ENCODE data around the gene TEX26. TPM values are rescaled to one million over a fixed set of nuclear protein-coding genes. Genes with fewer than 3 reads are reported as not detected.

Gene TEX26
- total RNA-seq, 1 experiment from 2014 or later, result not detected

GRCh38 chr13:30918662-30919405 is 13.6 kb upstream of the TEX26 start:
- no peak for DNase-seq (ENCODE audit: low read depth)

DNA sequence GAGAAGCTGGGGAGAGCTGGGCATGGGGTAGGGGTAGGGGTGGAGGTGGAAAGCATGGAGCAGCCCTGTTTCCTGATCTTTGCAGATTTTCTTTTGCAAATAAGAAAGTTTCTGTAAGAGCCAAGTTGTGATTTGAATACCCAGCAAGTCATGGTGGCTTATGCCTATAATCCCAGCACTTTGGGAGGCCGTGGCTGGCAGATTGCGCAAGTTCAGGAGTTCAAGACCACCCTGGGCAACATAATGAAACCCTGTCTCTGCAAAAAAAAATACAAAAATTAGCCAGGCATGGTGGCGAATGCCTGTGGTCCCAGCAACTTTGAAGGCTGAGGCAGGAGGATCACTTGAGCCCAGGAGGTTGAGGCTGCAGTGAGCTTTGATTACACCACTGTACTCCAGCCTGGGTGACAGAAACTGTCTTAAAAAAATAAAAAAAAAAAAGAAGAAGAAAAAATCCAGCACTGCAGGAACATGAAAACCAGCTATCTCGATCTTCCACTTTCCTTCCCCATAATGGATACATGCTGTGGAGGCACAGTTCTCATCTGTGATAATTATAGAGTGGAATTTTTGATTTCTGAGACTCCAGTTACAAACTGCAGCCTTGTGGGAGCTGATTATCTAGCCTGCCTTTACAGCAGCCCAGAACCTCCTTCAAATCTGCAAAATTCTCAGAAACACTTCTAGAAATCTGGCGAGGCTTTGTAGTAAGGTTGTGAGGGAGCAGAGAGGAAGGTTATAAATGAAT is 12.1 kb upstream of the TEX26 start:
- no peak for DNase-seq (ENCODE audit: low read depth)

- DNase-seq (ENCODE audit: low read depth), result no peak
These were observed 9.0 kb upstream of the TEX26 start for GRCh38 chr13:30923418-30923817.

DNA sequence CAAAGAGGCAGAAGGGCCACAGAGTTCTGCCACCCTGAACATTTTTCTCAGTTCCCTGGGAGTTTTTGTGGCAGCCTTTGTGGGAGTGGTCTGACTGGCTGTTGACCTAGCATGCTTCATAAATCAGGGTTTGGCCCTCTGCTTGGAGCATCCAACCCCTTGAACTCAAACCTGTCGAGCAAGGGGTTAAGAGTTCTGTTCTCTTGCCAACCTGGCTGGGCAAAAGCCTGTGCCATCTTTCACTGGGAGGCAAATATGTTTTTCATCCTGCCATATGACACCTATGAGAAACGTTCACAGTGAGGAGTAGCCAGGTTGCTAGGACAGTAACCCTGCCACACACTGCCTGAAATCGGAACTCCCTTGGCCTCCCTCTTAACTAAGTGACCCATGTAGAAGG is 7.7 kb upstream of the TEX26 start:
- DNase-seq (ENCODE audit: low read depth), result no peak

- no peak for DNase-seq (ENCODE audit: low read depth)
These were observed 7.0 kb upstream of the TEX26 start for GRCh38 chr13:30925429-30925828.

GRCh38 chr13:30926781-30927180 is 5.7 kb upstream of the TEX26 start:
- DNase-seq (ENCODE audit: low read depth), result no peak

DNA sequence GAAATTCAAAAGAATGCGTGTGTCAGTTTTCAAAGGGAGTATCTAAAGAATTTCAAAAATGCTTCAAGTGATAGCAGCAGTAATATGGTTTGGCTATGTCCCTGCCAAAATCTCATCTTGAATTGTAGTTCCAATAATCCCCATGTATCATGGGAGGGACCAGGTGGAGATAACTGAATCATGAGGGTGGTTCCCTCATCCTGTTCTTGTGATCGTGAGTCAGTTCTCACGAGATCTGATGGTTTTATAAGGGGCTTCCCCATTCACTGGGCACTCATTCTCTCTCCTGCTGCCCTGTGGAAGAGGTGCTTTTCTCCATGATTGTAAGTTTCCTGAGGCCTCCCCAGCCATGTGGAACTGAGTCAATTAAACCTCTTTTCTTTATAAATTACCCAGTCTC is 5.3 kb upstream of the TEX26 start:
- peak; percentile 45 for DNase-seq (ENCODE audit: low read depth)

DNA sequence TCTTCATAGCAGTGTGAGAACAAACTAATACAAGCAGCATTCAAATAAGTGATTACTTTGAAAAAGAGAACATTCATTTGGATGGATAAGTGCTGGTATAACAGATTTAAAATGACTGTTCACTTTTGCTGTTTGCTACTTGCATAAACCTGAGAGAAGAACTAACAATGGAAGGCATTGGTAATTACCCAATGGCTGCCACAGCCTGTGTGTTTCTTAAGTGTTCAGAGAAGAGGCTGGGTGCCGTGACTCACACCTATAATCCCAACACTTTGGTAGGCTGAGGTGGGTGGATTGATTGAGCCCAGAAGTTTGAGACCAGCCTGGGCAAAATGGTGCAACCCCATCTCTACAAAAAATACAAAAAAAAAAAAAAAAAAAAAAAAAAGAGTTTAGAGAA is 4.9 kb upstream of the TEX26 start:
- DNase-seq (ENCODE audit: low read depth), result no peak

DNA sequence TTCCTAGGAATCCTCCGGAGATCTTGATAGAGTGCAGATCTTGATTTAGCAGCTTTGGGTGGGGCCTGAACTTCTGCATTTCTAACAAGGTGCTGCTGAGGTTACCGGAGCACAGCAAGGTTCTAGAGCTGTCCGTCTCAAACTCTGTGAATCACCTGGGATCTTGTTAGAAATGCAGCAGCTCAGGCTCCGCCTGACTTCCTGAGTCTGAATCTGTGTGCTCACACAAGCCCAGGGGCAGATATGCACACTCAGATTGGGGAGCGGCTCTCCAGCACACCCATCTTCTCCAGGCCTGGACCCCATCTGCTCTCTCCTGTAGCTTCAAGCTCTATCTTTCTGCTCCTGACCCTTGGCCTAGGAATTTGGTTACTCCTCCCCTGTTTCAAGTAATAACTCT is 3.5 kb upstream of the TEX26 start:
- no peak for DNase-seq (ENCODE audit: low read depth)

DNA sequence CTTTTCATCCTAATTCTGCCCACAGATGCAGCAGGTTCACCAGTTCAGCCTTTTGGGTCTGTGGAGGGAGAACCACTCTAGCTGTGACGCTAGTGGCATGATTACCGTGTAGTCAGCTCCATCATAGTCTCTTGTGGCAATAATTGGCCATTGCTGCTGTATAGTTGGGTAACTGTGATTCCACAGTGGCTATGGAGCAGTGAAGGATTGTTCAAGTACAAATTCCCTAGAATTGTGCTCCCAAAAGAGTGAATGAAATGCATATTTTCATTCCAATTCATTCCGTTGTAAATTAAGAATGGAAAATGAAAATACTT is 856 bp downstream of the TEX26 start:
- no peak for DNase-seq (ENCODE audit: low read depth)

- peak; percentile 21 for DNase-seq (ENCODE audit: low read depth)
These were observed 1.9 kb downstream of the TEX26 start for GRCh38 chr13:30934381-30934780.

DNA sequence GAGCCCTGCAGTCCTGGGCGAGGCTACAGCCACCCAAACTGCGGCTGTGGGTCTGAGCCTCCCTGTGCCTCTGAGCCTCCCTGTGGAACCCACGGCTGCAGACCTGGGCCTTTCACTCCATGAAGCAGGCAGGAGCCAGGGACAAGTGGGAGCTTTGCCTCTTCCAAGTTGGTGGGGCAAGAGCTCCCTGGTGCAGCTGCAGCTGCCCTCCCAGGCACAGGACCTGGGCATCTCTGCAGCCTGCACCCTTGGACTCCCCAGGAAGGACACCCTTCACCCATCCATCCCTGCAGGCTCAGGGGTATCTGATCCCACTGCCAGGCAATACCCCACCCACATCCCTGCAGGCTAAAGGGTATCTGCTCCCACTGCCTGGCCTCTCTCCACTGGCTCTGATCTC is 2.3 kb downstream of the TEX26 start:
- DNase-seq (ENCODE audit: low read depth), result no peak

DNA sequence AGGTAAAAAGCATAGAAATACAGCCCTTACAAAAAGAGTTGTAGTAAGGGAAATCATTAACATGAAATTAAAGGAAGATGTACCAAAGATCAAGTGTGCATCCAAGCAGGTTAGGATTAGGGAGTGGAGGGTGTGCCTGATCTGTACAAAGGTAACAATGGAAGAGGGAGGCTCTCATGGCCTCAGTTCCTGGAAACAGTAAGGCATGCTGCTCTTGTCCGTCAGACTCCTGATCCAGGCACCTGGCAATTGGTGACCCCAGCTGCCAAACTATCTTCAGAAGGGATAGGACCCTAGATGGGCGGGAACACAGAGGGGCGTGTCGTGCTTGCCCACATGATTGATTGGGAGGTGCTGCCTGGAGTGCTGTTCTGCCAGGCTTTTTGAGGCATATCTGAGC is 4.5 kb downstream of the TEX26 start:
- no peak for DNase-seq (ENCODE audit: low read depth)

DNA sequence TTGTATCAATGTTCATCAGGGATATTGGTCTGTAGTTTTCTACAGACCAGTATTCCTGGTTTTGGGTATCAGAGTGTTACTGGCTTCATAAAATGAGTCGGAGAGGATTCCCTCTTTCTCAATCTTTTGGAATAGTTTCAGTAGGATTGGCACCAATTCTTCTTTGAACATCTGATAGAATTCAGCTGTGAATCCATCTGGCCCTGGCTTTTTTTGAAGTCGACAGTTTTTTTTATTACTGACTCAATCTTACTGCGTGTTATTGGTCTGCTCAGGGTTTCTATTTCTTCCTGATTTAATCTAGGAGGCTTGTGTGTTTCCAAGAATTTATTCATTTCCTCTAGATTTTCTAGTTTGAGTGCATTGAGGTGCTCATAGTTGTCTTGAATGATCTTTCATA is 11.4 kb downstream of the TEX26 start:
- DNase-seq (ENCODE audit: low read depth), result no peak

DNA sequence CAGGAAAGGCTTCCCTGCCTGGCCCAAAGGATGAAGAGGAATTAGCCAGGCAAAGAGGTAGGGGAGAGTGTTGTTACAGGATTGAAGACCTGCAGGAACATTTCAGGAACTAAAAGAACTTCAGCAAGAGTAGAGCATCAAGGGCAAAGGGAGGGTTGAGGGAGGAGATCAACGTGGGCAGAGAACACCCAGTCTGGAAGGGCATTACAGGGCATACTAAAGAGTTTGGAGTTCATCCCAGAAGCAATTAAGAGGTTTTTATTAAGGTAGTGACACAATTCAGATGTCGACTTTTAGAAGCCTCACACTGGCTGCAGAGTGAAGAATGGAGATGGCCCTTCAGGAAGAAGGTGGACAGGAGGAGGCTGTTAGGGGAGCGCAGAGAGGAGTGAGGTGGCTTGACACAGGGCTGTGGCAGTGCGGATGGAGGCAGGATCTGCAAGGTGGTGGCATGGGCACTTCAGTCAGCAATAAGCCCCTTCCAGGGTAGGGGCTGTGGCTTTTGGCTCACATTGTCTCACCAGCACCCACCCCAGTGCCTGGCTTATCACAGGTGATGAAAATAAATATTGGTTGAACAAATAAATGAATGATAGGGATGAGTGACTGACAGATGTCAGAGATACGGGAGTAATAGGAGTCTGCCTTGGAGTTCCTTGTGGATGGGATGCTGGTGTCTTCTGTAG is 24.9 kb downstream of the TEX26 start:
- no peak for DNase-seq (ENCODE audit: low read depth)

DNA sequence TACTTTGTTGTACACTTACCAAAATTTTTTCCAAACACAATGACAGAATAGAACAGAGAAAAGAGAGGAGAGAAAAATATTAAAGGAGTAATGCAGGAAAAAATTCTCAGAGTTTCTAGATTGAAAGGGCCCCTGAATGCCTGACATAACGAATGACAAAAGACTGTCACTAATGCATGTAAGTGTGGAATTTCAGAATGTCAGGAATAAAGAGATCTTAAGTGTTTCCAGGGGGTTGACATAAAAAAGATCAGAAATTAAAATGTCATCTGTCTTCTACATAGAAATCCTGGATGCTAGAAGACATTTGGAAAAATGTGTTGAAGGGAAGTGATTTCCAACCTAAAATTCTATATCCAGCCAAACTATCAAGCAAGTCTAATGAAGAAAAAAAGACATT is 27.2 kb downstream of the TEX26 start:
- no peak for DNase-seq (ENCODE audit: low read depth)

DNA sequence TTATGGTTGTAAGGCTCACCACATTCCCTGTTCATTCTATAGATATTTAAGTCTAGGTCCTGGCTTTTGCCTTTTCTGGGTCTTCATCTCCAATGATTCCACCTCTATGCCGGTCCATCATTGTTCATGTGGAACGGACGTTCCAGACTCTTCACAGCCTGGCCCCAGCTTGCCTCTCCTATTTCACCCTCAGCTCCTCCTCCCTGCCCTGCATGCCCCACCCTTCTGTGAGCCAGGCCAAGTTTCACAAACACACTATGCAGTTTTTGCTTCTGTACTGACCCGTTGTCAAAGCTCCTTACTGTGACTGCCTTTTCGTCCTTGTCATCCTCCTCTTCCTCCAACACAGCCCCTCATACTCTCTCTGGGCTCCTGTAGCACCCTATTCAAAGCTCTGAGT is 31.3 kb downstream of the TEX26 start:
- peak; percentile 18 for DNase-seq (ENCODE audit: low read depth)

GRCh38 chr13:30965380-30965779 is 32.9 kb downstream of the TEX26 start:
- DNase-seq (ENCODE audit: low read depth), result no peak

DNA sequence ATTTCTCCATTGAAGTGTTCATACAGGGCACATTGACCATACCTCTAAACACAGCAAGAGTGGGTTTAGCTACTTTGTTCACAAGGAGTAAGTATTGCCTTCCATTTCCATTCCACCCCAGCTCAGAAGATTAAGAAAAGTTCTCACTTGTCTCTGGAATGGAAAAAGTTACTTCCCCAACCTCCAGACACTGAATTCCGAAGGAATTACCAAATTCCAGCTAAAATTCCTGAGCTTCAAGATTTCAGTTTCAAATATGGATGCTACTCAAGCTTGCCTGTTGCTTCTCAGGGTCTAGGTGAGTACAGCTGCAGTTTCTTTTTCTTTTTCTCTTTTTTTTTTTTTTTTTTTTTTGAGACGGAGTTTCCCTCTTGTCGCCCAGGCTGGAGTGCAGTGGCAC is 33.6 kb downstream of the TEX26 start:
- no peak for DNase-seq (ENCODE audit: low read depth)

GRCh38 chr13:30968846-30969245 is 36.4 kb downstream of the TEX26 start:
- DNase-seq (ENCODE audit: low read depth), result no peak

GRCh38 chr13:30971575-30971974 is 39.1 kb downstream of the TEX26 start:
- peak; percentile 11 for DNase-seq (ENCODE audit: low read depth)

DNA sequence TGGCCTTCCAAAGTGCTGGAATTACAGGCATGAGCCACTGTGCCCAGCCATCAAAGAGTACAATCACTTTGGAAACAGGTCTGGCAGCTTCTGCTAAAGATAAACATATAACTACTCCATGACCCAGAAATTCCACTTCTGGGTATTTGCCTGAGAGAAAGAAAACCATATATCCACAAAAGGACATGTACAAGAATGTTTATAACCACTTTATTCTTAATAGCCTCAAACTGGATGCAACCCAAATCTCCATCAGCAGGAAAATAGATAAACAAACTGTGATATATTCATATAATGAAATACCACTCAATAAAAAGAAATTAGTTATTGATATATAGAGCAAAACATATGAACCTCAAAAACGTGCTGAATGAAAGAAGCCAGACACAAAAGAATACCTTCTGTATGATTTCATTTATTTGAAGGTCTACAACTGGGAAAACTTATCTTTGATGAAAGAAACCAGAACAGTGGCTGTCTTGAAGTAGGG is 40.5 kb downstream of the TEX26 start:
- DNase-seq (ENCODE audit: low read depth), result no peak

DNA sequence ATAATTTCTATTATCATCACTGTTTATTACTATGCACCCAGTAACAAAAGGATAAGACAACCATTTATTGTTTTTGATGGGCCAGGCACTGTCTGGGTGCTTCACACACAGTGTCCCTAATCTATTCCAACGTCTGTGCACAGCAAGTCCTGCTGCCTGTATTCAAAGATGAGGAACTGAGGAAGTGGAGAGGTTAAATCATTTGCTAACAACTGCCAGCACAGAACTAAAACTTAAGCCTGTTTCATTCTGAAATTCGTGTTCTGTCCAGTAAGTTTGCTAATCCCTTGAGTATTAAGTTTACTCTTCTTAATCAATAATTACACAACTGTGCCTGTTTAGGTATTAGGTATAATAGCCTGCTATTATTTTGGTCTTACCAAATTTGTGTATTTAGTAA is 41.9 kb downstream of the TEX26 start:
- no peak for DNase-seq (ENCODE audit: low read depth)
